Articular chondrocyte of knee joint (primary cell): Measurements from ENCODE around the gene ZNF57. TPM values are rescaled to one million over a fixed set of nuclear protein-coding genes. Genes with fewer than 3 reads are reported as not detected.

ENCODE experiments used
- total RNA-seq: library from RNA; depleted of rRNA; stranded (reverse); fragments of >200 nt; gene quantifications from 2 replicates; pipeline ENCODE4 v1.2.3, GENCODE V29; 2012

ZNF57 gene
- total RNA-seq: 4.2 and 4.9 TPM in 2 replicates

GRCh38 chr19:2900296-2901252, at the start of gene ZNF57:
Gene ZNF57, plus strand, starts transcription at chr19:2900928. Its CDS starts 118 bp downstream, at chr19:2901046.

GRCh38 chr19:2867025-2867991, 33.4 kb upstream of the ZNF57 start, which contains the start of gene ZNF556:
Gene ZNF556, plus strand, starts transcription at chr19:2867335. Its CDS starts 87 bp downstream, at chr19:2867422.

DNA sequence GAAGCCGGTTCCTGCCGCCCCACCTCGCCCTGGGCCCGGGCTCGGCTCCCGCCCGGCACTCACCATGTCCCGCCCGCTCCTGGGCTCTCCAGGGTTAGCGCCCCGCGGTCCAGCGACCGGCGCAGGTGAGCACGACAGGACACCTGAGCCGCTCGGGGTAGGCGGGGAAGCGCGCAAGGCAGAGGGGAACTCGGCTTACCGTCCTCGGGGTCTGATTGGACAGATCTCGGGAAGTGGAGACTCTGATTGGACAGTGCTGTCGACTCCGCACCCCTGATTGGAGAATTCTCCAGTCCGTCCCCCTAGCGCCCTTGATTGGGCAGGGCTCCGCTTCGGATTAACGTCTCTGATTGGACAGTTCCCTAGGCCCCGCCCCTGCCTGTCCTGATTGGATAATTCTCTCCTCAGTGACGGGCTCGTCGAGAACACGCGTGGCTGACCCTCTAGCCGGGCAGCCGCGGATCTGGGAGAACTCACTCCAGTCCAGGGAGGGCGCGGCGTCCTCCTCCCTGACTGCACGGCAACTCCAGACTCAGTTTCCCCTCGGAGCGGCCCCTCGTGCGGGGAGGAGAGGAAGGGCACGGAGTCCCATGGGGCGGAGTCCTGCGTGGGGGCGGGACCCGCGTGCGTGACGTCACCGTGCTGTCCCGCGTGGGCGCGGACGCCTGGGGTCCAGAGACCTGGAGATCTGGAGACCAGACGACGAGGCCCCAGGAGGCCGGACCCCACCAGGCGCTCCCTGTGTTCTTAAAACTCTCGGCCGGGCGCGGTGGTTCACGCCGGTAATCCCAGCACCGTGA, 44.2 kb downstream of the ZNF57 start, which contains the start of gene ZNF77:
ZNF77 (minus strand) TSS at position 197 of the 800 bp plus-strand sequence; CDS start at position 66, 131 bp downstream.

Other genes starting within 250 kb of the ZNF57 start
- 0.76 and 0.78 TPM in 2 replicates for gene GNG7, start 198.2 kb upstream of the ZNF57 start, total RNA-seq
- gene DIRAS1, start 179.6 kb upstream of the ZNF57 start, total RNA-seq: 12.4 and 13.6 TPM in 2 replicates
- 23.7 and 24.7 TPM in 2 replicates for gene SLC39A3, start 160.9 kb upstream of the ZNF57 start, total RNA-seq
- gene SGTA, start 117.7 kb upstream of the ZNF57 start, total RNA-seq: 33.5 and 34.1 TPM in 2 replicates
- 53.1 and 53.8 TPM in 2 replicates for gene THOP1, start 115.4 kb upstream of the ZNF57 start, total RNA-seq
- gene ZNF554, start 81.1 kb upstream of the ZNF57 start, total RNA-seq: 5.4 and 6.1 TPM in 2 replicates
- 7.8 and 9.2 TPM in 2 replicates for gene ZNF555, start 59.5 kb upstream of the ZNF57 start, total RNA-seq
- gene ZNF556, start 33.6 kb upstream of the ZNF57 start, total RNA-seq: not detected in 2 replicates
- gene ZNF77, start 44.0 kb downstream of the ZNF57 start, total RNA-seq: 3.8 and 4.6 TPM in 2 replicates
- 2.7 and 2.8 TPM in 2 replicates for gene TLE6, start 76.6 kb downstream of the ZNF57 start, total RNA-seq
- gene TLE2, start 128.4 kb downstream of the ZNF57 start, total RNA-seq: 4.5 and 8.1 TPM in 2 replicates
- 174 and 211 TPM in 2 replicates for gene TLE5, start 161.6 kb downstream of the ZNF57 start, total RNA-seq
- 42.6 and 51.4 TPM in 2 replicates for gene GNA11, start 193.4 kb downstream of the ZNF57 start, total RNA-seq
- gene GNA15, start 235.1 kb downstream of the ZNF57 start, total RNA-seq: not detected in 2 replicates